GM19395 (cell line): ENCODE data around the gene ZHX3.

ENCODE experiments used
- ATAC-seq: cut with Tn5 transposase; IDR thresholded peaks from one replicate; pipeline ENCODE4 v1.9.1; 2021; ENCODE audit warnings: mild to moderate bottlenecking, moderate library complexity; ENCODE audit not compliant: unreplicated experiment

The ZHX3 gene

GRCh38 chr20:41228858-41229257 is 88.7 kb downstream of the ZHX3 start:
- peak; percentile 74 for ATAC-seq

- ATAC-seq: no peak
These were observed 91.1 kb downstream of the ZHX3 start for GRCh38 chr20:41226426-41226825.

DNA sequence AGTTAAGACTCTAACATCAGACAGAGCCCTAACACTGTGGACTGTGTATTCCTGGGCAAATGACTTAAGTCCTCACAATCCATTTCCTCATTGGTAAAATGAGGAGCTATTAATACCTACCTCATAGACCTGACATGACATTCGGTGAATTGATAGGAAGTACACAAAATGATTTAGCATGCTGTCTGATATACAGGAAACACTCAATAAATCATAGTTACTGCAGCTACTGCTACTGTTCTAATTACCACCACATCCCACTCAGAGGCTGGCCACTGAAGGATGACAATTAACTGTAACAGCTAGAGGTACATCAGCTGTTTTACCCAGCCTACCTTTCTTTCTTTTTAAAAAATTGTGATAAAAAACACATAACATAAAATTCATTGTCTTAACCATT is 92.4 kb downstream of the ZHX3 start:
- ATAC-seq: no peak

GRCh38 chr20:41224281-41224680 is 93.2 kb downstream of the ZHX3 start:
- no peak for ATAC-seq

- no peak for ATAC-seq
These were observed 94.4 kb downstream of the ZHX3 start for GRCh38 chr20:41223112-41223511.

- no peak for ATAC-seq
These were observed 94.8 kb downstream of the ZHX3 start for GRCh38 chr20:41222703-41223102.

GRCh38 chr20:41222296-41222695 is 95.2 kb downstream of the ZHX3 start:
- no peak for ATAC-seq

DNA sequence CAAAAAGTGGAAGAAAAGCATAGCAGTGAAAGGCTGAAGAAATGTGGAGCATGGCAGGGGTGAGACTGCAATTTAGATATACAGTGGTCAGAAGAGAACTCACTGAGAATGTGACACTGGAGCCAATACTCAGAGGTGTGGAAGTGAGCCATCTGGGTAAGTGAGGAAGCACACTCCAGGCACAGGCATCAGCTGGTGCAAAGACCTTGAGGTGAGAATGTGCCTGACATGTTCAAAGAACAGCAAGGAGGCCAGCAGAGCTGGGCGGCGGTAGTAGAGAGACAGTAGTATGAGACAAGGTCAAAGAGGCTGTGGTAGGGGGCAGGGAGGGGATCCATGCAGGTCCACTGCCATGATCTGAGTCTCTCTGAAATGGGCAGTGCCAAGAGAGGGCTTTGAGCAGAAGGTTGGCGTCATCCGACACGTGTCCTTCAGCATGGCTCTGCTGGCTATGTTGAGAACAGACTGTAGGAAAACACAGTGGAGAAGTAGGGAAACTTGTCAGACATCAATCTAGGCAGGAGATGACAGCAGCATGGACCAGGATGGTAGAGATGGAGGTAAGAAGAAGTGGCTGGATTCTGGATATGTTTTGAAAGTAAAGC is 95.8 kb downstream of the ZHX3 start:
- ATAC-seq: no peak

GRCh38 chr20:41219824-41220223 is 97.7 kb downstream of the ZHX3 start:
- ATAC-seq: no peak

- ATAC-seq: no peak
These were observed 99.1 kb downstream of the ZHX3 start for GRCh38 chr20:41218466-41218865.

DNA sequence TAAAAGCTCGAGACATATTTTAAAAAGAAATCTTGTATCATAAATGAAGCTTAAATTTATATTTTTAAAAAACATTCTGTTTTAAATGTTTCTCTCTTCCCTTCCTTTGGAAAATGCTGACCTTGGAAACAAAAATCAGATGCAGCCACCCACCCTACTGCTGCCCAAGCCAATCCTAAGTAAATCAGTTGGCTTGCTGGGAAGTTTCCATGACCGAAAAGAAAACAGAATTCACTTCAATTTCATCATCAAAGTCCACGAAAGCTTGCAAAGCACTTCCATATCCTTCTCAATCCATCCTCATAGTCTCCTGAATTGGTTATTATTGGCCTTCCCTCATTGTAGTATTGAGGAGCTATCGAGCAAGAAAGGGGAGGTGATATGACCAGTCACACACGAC is 100.1 kb downstream of the ZHX3 start:
- no peak for ATAC-seq

GRCh38 chr20:41214666-41215065 is 102.9 kb downstream of the ZHX3 start:
- ATAC-seq: no peak

- no peak for ATAC-seq
These were observed 103.3 kb downstream of the ZHX3 start for GRCh38 chr20:41214202-41214601.

DNA sequence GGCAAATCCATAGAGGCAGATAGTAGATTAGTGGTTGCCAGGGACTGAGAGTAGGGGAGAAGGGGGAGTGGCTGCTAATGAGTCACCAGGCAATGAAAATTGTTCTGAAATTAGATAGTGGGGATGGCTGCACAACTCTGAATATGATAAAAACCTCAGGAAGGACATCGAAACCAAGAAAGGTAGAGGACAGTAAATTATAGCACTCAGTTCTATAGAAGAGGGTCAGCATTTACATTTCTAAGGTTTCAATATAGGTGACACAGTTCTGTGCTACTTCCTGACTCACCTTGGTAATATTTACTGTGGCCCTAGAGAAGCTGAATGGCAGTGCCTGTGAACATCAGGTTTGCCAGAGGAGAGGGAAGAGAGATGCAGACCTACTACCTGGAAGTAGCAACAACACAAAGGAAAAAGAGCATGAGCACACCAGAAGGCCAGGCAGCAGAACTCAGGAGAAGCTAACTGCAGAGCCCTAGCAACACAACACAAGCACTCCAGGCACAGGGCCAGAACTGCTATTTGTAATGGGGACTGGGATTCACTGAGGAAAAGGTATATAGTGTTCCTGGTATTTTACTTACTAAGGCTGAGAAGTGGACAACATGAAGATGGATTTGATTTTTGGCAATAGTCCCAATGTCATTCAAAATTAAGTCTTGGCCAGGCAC is 104.2 kb downstream of the ZHX3 start:
- ATAC-seq: no peak

DNA sequence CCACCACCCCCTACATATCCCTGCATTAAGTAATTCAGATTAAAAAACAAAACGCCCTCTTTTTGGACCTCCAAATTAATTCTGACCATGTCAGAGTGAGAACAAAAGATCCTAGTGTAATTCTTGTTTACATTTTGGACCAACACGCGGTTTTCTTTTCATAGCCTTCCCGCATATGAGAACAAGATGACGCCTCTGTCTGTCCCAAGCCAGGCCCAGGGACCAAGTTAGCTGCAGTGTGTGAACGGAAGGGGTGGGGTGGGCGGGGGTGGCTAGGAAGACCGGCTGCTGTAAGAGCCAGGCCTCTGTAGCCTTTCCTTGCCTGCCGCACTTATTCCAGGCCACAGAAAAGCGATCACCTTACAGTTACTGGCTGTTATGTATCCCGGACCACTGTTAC is 112.2 kb downstream of the ZHX3 start:
- no peak for ATAC-seq

DNA sequence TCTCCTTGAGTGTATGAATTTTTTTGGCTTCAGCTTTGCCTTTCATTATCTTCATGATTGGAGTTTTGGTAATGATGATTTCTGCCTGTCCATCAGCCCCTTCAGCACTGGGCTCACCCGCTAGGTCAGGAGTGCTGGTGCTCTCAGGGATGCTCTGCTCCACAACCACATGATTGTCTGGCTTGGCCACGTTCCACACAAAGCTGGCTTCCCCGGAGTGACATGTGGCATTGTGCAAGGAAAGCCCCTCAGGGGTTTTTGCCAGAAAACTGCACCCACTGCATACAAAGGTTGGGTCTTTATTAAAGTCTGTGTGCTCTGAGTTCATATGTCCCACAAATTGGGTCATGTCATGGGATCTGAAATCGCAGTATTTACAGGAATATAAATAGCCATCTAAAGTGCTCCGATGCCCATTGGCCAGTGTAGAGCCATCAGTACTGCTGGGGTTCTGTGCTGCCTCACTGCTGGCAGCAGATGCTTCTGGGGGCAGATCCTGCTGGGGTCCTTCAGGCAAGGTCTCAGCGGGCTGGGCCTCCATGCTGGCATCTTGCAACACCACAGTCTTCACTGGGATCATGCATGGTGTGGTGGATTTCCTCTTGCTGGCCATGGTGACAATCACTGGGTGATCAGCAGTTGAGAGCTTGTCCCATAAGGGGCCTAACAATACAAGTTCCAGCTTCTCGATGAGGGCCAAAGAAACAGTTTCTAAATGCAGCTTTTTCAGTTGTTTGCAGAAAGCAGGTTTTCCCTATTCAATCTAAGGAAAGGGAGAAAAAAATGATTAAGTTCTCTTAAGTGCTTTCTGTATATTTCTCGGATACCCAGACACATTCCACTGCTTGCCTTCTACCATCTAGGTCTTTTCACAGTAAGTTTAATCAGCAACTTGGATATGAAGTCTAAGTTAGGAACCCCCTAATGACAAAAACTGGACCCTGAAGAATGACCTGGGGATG is 112.9 kb downstream of the ZHX3 start:
- ATAC-seq: no peak

- ATAC-seq: no peak
These were observed 113.9 kb downstream of the ZHX3 start for GRCh38 chr20:41203660-41204059.

GRCh38 chr20:41202426-41202825 is 115.1 kb downstream of the ZHX3 start:
- no peak for ATAC-seq

DNA sequence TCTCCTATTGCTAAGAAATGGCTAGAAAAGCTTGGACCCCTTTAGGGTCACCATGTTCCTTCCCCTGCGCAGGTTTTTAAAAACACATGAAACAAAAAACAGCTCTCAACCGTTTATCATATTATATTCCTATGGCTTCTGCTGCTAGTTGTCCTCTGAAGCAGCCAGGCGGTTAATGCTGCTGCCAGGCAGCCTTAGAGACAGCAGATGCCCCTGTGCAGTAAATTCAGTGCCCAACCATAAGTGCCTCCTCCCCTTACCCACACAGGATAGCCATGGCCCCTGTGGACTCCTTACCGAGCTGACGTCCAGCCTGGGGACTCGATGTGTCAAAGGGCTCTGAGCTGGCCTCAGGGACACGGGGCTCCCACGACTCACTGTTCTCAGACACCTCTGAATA is 115.8 kb downstream of the ZHX3 start:
- ATAC-seq: no peak

GRCh38 chr20:41200446-41201202 is 116.9 kb downstream of the ZHX3 start:
- ATAC-seq: no peak

DNA sequence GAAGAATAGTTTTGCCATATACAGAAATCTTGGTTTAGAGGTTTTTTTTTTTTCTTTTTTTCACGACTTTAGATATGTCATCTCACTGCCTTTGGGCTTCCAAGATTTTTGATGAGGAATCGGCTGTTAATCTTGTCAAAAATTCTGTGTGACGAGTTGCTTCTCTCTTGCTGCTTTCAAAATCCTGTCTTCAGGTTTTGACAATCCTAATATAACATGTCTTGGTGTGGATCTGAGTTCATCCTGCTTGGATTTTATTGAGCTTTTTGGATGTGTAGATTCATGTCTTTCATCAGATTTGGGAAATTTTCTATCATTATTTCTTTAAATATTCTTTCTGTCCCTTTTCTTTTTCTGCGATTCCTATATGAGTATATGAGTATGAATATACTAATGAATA is 119.1 kb downstream of the ZHX3 start:
- ATAC-seq: no peak
